SK-N-SH treated with all-trans-retinoic acid at 6 μM for 48 hours (cell line): Measurements from ENCODE around the gene BAG3.

Experiments used
- ATAC-seq: fragments of 200-7000 bp; cut with Tn5 transposase; 3 replicates; pipeline ENCODE4 v1.9.1; 2020; ENCODE audit warnings: mild to moderate bottlenecking, moderate library complexity
- ARNTL ChIP-seq: fragments of 450-650 bp; formaldehyde crosslinking; IDR thresholded peaks from 2 replicates; pipeline ENCODE4 v1.5.0; 2020; ENCODE audit warnings: low read depth, mild to moderate bottlenecking, moderate library complexity, borderline replicate concordance
- BACH2 ChIP-seq: fragments of 250-450 bp; sonication (Bioruptor Pico); IDR thresholded peaks from 2 replicates; pipeline ENCODE4 v1.9.0; 2021; ENCODE audit warnings: mild to moderate bottlenecking, borderline replicate concordance
- CREB5 ChIP-seq: fragments of 250-450 bp; sonication (Bioruptor Pico); IDR thresholded peaks from 2 replicates; pipeline ENCODE4 v1.5.1; 2020; ENCODE audit warnings: low read depth, mild to moderate bottlenecking, moderate library complexity
- CSDC2 ChIP-seq: fragments of 250-450 bp; sonication (Bioruptor Pico); IDR thresholded peaks from 2 replicates; pipeline ENCODE4 v1.5.0; 2020; ENCODE audit warnings: mild to moderate bottlenecking, moderate library complexity
- CSRNP3 ChIP-seq: fragments of 250-450 bp; sonication (Bioruptor Pico); IDR thresholded peaks from 2 replicates; pipeline ENCODE4 v1.5.1; 2021; ENCODE audit warnings: mild to moderate bottlenecking, moderate library complexity
- ESRRG ChIP-seq: fragments of 250-450 bp; sonication (Bioruptor Pico); IDR thresholded peaks from 2 replicates; pipeline ENCODE4 v1.6.1; 2021; ENCODE audit warnings: mild to moderate bottlenecking
- GLIS3 ChIP-seq: fragments of 250-450 bp; sonication (Bioruptor Pico); IDR thresholded peaks from 2 replicates; pipeline ENCODE4 v1.5.0; 2020; ENCODE audit warnings: mild to moderate bottlenecking, moderate library complexity
- ISL1 ChIP-seq: fragments of 250-450 bp; sonication (Bioruptor Pico); IDR thresholded peaks from 2 replicates; pipeline ENCODE4 v2.1.2; 2022; ENCODE audit warnings: mild to moderate bottlenecking, moderate library complexity
- POU6F1 ChIP-seq: fragments of 250-450 bp; sonication (Bioruptor Pico); IDR thresholded peaks from 2 replicates; pipeline ENCODE4 v1.8.0; 2021; ENCODE audit warnings: low read depth, mild to moderate bottlenecking, moderate library complexity, borderline replicate concordance
- SNAI2 ChIP-seq: fragments of 250-450 bp; sonication (Bioruptor Pico); IDR thresholded peaks from 2 replicates; pipeline ENCODE4 v1.5.0; 2020; ENCODE audit warnings: mild to moderate bottlenecking, moderate library complexity
- TOX ChIP-seq: fragments of 250-450 bp; sonication (Bioruptor Pico); IDR thresholded peaks from 2 replicates; pipeline ENCODE4 v1.8.0; 2021; ENCODE audit warnings: mild to moderate bottlenecking, moderate library complexity, borderline replicate concordance
- TSHZ2 ChIP-seq: fragments of 250-450 bp; sonication (Bioruptor Pico); IDR thresholded peaks from 2 replicates; pipeline ENCODE4 v1.5.0; 2020; ENCODE audit warnings: mild to moderate bottlenecking, moderate library complexity
- ZC3H10 ChIP-seq: fragments of 250-450 bp; sonication (Bioruptor Pico); IDR thresholded peaks from 2 replicates; pipeline ENCODE4 v1.5.1; 2021; ENCODE audit warnings: mild to moderate bottlenecking, moderate library complexity
- ZFP3 ChIP-seq: fragments of 250-450 bp; sonication (Bioruptor Pico); IDR thresholded peaks from 2 replicates; pipeline ENCODE4 v1.5.0; 2020; ENCODE audit warnings: mild to moderate bottlenecking, moderate library complexity
- ZFP30 ChIP-seq: fragments of 450-650 bp; formaldehyde crosslinking; IDR thresholded peaks from 2 replicates; pipeline ENCODE4 v1.5.0; 2022; ENCODE audit warnings: mild to moderate bottlenecking, moderate library complexity
- ZNF565 ChIP-seq: fragments of 450-650 bp; formaldehyde crosslinking; conservative IDR thresholded peaks from 2 replicates; pipeline ENCODE4 v1.5.0; 2020; ENCODE audit warnings: low read depth, mild to moderate bottlenecking, moderate library complexity
- ZNF70 ChIP-seq: fragments of 450-650 bp; formaldehyde crosslinking; IDR thresholded peaks from 2 replicates; pipeline ENCODE4 v1.5.0; 2020; ENCODE audit warnings: mild to moderate bottlenecking, moderate library complexity
- ZNF8 ChIP-seq: fragments of 450-650 bp; formaldehyde crosslinking; IDR thresholded peaks from 2 replicates; pipeline ENCODE4 v1.5.0; 2020; ENCODE audit warnings: mild to moderate bottlenecking, moderate library complexity

The BAG3 gene

GRCh38 chr10:119725828-119726675 is 74.9 kb downstream of the BAG3 start, which contains the start of gene INPP5F:
TSS of gene INPP5F (plus strand) at chr10:119726050. CDS start at chr10:119726263, 213 bp downstream.
- TF ChIP-seq CREB5 (CRISPR knock-in tag) (no peak), ZC3H10 (CRISPR knock-in tag) (no peak), GLIS3 (CRISPR knock-in tag) (no peak), TSHZ2 (no peak)
- TF ChIP-seq, all 23 proteins: peak for 0
- ATAC-seq, result peak; percentile 93

GRCh38 chr10:119726676-119727261 is 75.6 kb downstream of the BAG3 start:
- TF ChIP-seq ARNTL (CRISPR knock-in tag) (no peak), ZFP30 (CRISPR knock-in tag) (no peak), CSDC2 (no peak), ZNF70 (CRISPR knock-in tag) (no peak), ZFP3 (CRISPR knock-in tag) (no peak), GLIS3 (CRISPR knock-in tag) (no peak), TOX (CRISPR knock-in tag) (no peak), ZC3H10 (CRISPR knock-in tag) (no peak), POU6F1 (CRISPR knock-in tag) (no peak), ZNF565 (CRISPR knock-in tag) (no peak), TSHZ2 (no peak), SNAI2 (no peak), ISL1 (no peak), BACH2 (CRISPR knock-in tag) (no peak), ZNF8 (no peak), CSRNP3 (CRISPR knock-in tag) (no peak), CREB5 (CRISPR knock-in tag) (no peak), ESRRG (CRISPR knock-in tag) (no peak)
- no peak for ATAC-seq
